Measurements from ENCODE around the gene ZNF446. TPM values are rescaled to one million over a fixed set of nuclear protein-coding genes. Genes with fewer than 3 reads are reported as not detected.
"Not testable (repeated sequence)": the region's sequence is repeated elsewhere in the genome, so short reads cannot be mapped to it uniquely, and the experiment has no call there.

Gene ZNF446
- total and polyA plus RNA-seq, 10 of the 15 experiments (the other 5 are each of a cell fraction or from before 2014, with no cell fraction given): 0.14 to 6.9 (median 4.1) TPM

- H3K4me3 ChIP-seq; H3K27me3 ChIP-seq (replicated peaks in 1 of 2; ENCODE audit: control insufficient read depth in 2 of 2, insufficient read depth in 2 of 2, low read length in 1 of 2); SMC1A ChIA-PET (ENCODE audit: uncharacterized antibody, unreplicated experiment); intact Hi-C loops (cut with micrococcal nuclease; ENCODE audit: unreplicated experiment); H3K9ac ChIP-seq (ENCODE audit: control insufficient read depth, insufficient read depth, low read length); CTCF ChIA-PET; H2AFZ ChIP-seq (ENCODE audit: control insufficient read depth, low read depth, low read length); H3K4me2 ChIP-seq (ENCODE audit: control insufficient read depth, insufficient read depth); H3K36me3 ChIP-seq (ENCODE audit: control insufficient read depth in 2 of 2, insufficient read depth in 2 of 2, low read length in 1 of 2); in situ Hi-C loops (cut with MboI); ATAC-seq; H3K9me3 ChIP-seq (replicated peaks; ENCODE audit: control insufficient read depth, insufficient read depth, low read length); DNase-seq (ENCODE audit: low read depth, low spot score); RAD21 ChIA-PET (ENCODE audit: unreplicated experiment); FAIRE-seq; POLR2A ChIA-PET; H3K27ac ChIP-seq (ENCODE audit: control insufficient read depth, insufficient read depth); BruUV-seq (replicated peaks); H4K20me1 ChIP-seq (ENCODE audit: control insufficient read depth, insufficient read depth): not testable (repeated sequence)
- peaks cover 17% of the 10 kb centered on the region for H3K79me2 ChIP-seq (ENCODE audit: control insufficient read depth, insufficient read depth, low read length)
- peak; percentile 28; the same call in 1 of the 2 replicates for TF ChIP-seq POLR2A (IDR thresholded peaks at IDR 0.05; ENCODE audit: low read depth, low read length)
- 97% methylated on average over 20 of the region's 53 CpGs for WGBS (ENCODE audit: insufficient coverage, insufficient replicate concordance, low lambda C conversion rate, missing lambda C conversion rate)
- peaks cover 18% of the 10 kb centered on the region for H3K4me1 ChIP-seq (ENCODE audit: control insufficient read depth, insufficient read depth, low read length)
These were observed 5.2 kb upstream of the ZNF446 start for GRCh38 chr19:58470837-58471543.

- H3K27ac ChIP-seq (ENCODE audit: control insufficient read depth, insufficient read depth): no peak overlapping the region
- FAIRE-seq (no peak), DNase-seq (ENCODE audit: low read depth, low spot score) (no peak), ATAC-seq (no peak)
- peaks cover 17% of the 10 kb centered on the region for H3K79me2 ChIP-seq (ENCODE audit: control insufficient read depth, insufficient read depth, low read length)
- H4K20me1 ChIP-seq (ENCODE audit: control insufficient read depth, insufficient read depth): no peaks in the 10 kb centered on the region
- RAD21 ChIA-PET (ENCODE audit: unreplicated experiment): no interaction called here
- BruUV-seq (replicated peaks): no TSS peak
- no peak overlapping the region for H3K4me3 ChIP-seq
- in situ Hi-C loops (cut with MboI): no loop called here
- no peak overlapping the region for H3K9ac ChIP-seq (ENCODE audit: control insufficient read depth, insufficient read depth, low read length)
- CTCF ChIA-PET: no interaction called here
- peaks cover 7% of the 10 kb centered on the region in 2 experiments for H3K36me3 ChIP-seq (ENCODE audit: control insufficient read depth in 2 of 2, insufficient read depth in 2 of 2, low read length in 1 of 2)
- no peak overlapping the region for H3K4me2 ChIP-seq (ENCODE audit: control insufficient read depth, insufficient read depth)
- POLR2A ChIA-PET: no interaction called here
- H3K4me1 ChIP-seq (ENCODE audit: control insufficient read depth, insufficient read depth, low read length): peaks cover 14% of the 10 kb centered on the region
- H2AFZ ChIP-seq (ENCODE audit: control insufficient read depth, low read depth, low read length): no peak overlapping the region
- WGBS (ENCODE audit: insufficient coverage, insufficient replicate concordance, low lambda C conversion rate, missing lambda C conversion rate): 98% methylated on average over 38 of the region's 39 CpGs
- SMC1A ChIA-PET (ENCODE audit: uncharacterized antibody, unreplicated experiment): interaction anchor here (0.6 kb wide), 1 partner anchor 725 kb away, joined by 3 read pairs; the partner anchor contains the start of gene ZNF776
- intact Hi-C loops (cut with micrococcal nuclease; ENCODE audit: unreplicated experiment): no loop called here
- no peaks in the 10 kb centered on the region for H3K9me3 ChIP-seq (replicated peaks; ENCODE audit: control insufficient read depth, insufficient read depth, low read length)
- no peaks in the 10 kb centered on the region for H3K27me3 ChIP-seq (replicated peaks in 1 of 2; ENCODE audit: control insufficient read depth in 2 of 2, insufficient read depth in 2 of 2, low read length in 1 of 2)
- TF ChIP-seq PAX5 (IDR thresholded peaks at IDR 0.05; ENCODE audit: borderline replicate concordance, low read depth, low read length) (no peak), WRNIP1 (IDR thresholded peaks at IDR 0.05; ENCODE audit: borderline replicate concordance, low read depth, low read length) (no peak), KLF5 (IDR thresholded peaks at IDR 0.05; ENCODE audit: partially characterized antibody) (no peak), SP1 (IDR thresholded peaks at IDR 0.05; ENCODE audit: low read depth, low read length) (no peak), RCOR1 (conservative IDR thresholded peaks at IDR 0.05; ENCODE audit: low read depth, low read length) (no peak)
- TF ChIP-seq, protein P1, sequence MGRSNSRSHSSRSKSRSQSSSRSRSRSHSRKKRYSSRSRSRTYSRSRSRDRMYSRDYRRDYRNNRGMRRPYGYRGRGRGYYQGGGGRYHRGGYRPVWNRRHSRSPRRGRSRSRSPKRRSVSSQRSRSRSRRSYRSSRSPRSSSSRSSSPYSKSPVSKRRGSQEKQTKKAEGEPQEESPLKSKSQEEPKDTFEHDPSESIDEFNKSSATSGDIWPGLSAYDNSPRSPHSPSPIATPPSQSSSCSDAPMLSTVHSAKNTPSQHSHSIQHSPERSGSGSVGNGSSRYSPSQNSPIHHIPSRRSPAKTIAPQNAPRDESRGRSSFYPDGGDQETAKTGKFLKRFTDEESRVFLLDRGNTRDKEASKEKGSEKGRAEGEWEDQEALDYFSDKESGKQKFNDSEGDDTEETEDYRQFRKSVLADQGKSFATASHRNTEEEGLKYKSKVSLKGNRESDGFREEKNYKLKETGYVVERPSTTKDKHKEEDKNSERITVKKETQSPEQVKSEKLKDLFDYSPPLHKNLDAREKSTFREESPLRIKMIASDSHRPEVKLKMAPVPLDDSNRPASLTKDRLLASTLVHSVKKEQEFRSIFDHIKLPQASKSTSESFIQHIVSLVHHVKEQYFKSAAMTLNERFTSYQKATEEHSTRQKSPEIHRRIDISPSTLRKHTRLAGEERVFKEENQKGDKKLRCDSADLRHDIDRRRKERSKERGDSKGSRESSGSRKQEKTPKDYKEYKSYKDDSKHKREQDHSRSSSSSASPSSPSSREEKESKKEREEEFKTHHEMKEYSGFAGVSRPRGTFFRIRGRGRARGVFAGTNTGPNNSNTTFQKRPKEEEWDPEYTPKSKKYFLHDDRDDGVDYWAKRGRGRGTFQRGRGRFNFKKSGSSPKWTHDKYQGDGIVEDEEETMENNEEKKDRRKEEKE (IDR thresholded peaks at IDR 0.05): no peak
- TF ChIP-seq, protein P2, sequence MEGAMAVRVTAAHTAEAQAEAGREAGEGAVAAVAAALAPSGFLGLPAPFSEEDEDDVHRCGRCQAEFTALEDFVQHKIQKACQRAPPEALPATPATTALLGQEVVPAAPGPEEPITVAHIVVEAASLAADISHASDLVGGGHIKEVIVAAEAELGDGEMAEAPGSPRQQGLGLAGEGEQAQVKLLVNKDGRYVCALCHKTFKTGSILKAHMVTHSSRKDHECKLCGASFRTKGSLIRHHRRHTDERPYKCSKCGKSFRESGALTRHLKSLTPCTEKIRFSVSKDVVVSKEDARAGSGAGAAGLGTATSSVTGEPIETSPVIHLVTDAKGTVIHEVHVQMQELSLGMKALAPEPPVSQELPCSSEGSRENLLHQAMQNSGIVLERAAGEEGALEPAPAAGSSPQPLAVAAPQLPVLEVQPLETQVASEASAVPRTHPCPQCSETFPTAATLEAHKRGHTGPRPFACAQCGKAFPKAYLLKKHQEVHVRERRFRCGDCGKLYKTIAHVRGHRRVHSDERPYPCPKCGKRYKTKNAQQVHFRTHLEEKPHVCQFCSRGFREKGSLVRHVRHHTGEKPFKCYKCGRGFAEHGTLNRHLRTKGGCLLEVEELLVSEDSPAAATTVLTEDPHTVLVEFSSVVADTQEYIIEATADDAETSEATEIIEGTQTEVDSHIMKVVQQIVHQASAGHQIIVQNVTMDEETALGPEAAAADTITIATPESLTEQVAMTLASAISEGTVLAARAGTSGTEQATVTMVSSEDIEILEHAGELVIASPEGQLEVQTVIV (IDR thresholded peaks at IDR 0.05; ENCODE audit: borderline replicate concordance, partially characterized antibody): no peak
These were observed 4.4 kb upstream of the ZNF446 start for GRCh38 chr19:58471736-58472135.
